HCT116 (cell line): Measurements from ENCODE around the gene EPS8. TPM values are rescaled to one million over a fixed set of nuclear protein-coding genes. Genes with fewer than 3 reads are reported as not detected.

Experiments used
- ATAC-seq: fragments of 200-7000 bp; cut with Tn5 transposase; 2 replicates; pipeline ENCODE4 v1.9.1; 2020; ENCODE audit warnings: mild to moderate bottlenecking, moderate library complexity
- BruUV-seq: library from RNA; stranded (reverse); fragments of 400-500 nt; replicated peaks from 2 replicates; lab custom pipeline; 2021; lab: Mats Ljungman, UMichigan
- CTCF ChIA-PET: fragments of 300-600 bp; sonication (Branson Sonifier 250); formaldehyde crosslinking; loops from one replicate; lab custom pipeline; 2021; ENCODE audit warnings: antibody characterized with exemption; lab: Charles Lee
- POLR2A ChIA-PET: fragments of 300-600, 350-600 bp; sonication (Branson Sonifier 250); formaldehyde crosslinking; loops from one replicate; lab custom pipeline; 2021; ENCODE audit warnings: antibody characterized with exemption; lab: Charles Lee
- RAD21 ChIA-PET, 2 experiments: fragments of 300-600 bp; sonication (Branson Sonifier 250); formaldehyde crosslinking; loops; one replicate each; lab custom pipeline; 2023; ENCODE audit warnings: low total read pairs in 2 of 2; ENCODE audit not compliant: uncharacterized antibody in 2 of 2, unreplicated experiment in 2 of 2, low non-redundant PET in 1 of 2; lab: Charles Lee
- DNase-seq: peaks from one replicate; pipeline ENCODE4 v3.0.0-alpha.2; 2010; ENCODE audit warnings: low read depth, low spot score
- H2AFZ ChIP-seq: fragments of 200-600 bp; shearing (Covaris generic), sonication (generic); 2 replicates; pipeline ENCODE4 v1.6.1; 2017; ENCODE audit warnings: low read depth, mixed run types, mixed read lengths, antibody characterized with exemption, low read length; ENCODE audit not compliant: poor library complexity, severe bottlenecking
- H3K27ac ChIP-seq: 2 replicates; pipeline ENCODE4 v1.5.1; 2012; ENCODE audit warnings: low read depth, low read length
- H3K27me3 ChIP-seq: fragments of 200-600 bp; sonication (generic); 2 replicates; pipeline ENCODE4 v1.6.1; 2016; ENCODE audit warnings: mixed run types, low read length, mixed read lengths; ENCODE audit not compliant: insufficient read depth
- H3K36me3 ChIP-seq, 2 experiments: fragments of 200-500 bp in 1 of 2; fragments of 200-600 bp in 1 of 2; sonication (Bioruptor generic) in 1 of 2; sonication (generic) in 1 of 2; 2 replicates each; pipeline versions ENCODE4 v1.5.1 to v1.6.1; 2014 to 2016; ENCODE audit warnings: low read length in 2 of 2, inconsistent platforms in 1 of 2, mixed read lengths in 1 of 2, mixed run types in 1 of 2; ENCODE audit not compliant: insufficient read depth in 2 of 2, control insufficient read depth in 1 of 2
- H3K4me1 ChIP-seq, 2 experiments: fragments of 200-600 bp in 1 of 2; sonication (generic) in 1 of 2; 2 replicates each; pipeline versions ENCODE4 v1.5.1 to v1.6.1; 2012 to 2017; ENCODE audit warnings: low read length in 2 of 2, inconsistent platforms in 1 of 2, mild to moderate bottlenecking in 1 of 2, mixed read lengths in 1 of 2, mixed run types in 1 of 2, moderate library complexity in 1 of 2; ENCODE audit not compliant: insufficient read depth in 2 of 2, control insufficient read depth in 1 of 2
- H3K4me2 ChIP-seq: fragments of 200-600 bp; sonication (generic); 2 replicates; pipeline ENCODE4 v1.6.1; 2017; ENCODE audit warnings: mixed run types, low read length, mixed read lengths
- H3K4me3 ChIP-seq, 2 experiments: fragments of 200-600 bp in 1 of 2; sonication (generic) in 1 of 2; replicated peaks in 1 of 2; 2 replicates each; pipeline ENCODE4 v1.5.1; 2011 to 2016; ENCODE audit warnings: low read length in 2 of 2, control low read depth in 1 of 2, low read depth in 1 of 2, mild to moderate bottlenecking in 1 of 2, mixed read lengths in 1 of 2, mixed run types in 1 of 2
- H3K79me2 ChIP-seq: fragments of 200-600 bp; sonication (generic); 2 replicates; pipeline ENCODE4 v1.6.1; 2017; ENCODE audit warnings: mild to moderate bottlenecking, mixed run types, low read length, moderate library complexity, mixed read lengths; ENCODE audit not compliant: insufficient read depth
- H3K9ac ChIP-seq: fragments of 200-600 bp; sonication (generic); 2 replicates; pipeline ENCODE4 v1.6.1; 2016; ENCODE audit warnings: low read length, mixed read lengths
- H3K9me2 ChIP-seq: fragments of 200-600 bp; sonication (generic), shearing (Covaris generic); 2 replicates; pipeline ENCODE4 v1.6.1; 2017; ENCODE audit warnings: mixed run types, mild to moderate bottlenecking, moderate library complexity; ENCODE audit not compliant: insufficient read depth
- H3K9me3 ChIP-seq, 2 experiments: fragments of 200-500 bp in 1 of 2; fragments of 200-600 bp in 1 of 2; sonication (Bioruptor generic) in 1 of 2; sonication (generic) in 1 of 2; 2 replicates each; pipeline ENCODE4 v1.6.1; 2014 to 2017; ENCODE audit warnings: low read length in 2 of 2, mixed read lengths in 2 of 2, inconsistent platforms in 1 of 2, low read depth in 1 of 2, mild to moderate bottlenecking in 1 of 2, mixed run types in 1 of 2, moderate library complexity in 1 of 2; ENCODE audit not compliant: control insufficient read depth in 1 of 2, insufficient read depth in 1 of 2
- H4K20me1 ChIP-seq: fragments of 200-600 bp; sonication (generic), shearing (Covaris generic); 2 replicates; pipeline ENCODE4 v1.6.1; 2017; ENCODE audit warnings: mixed run types, mild to moderate bottlenecking, moderate library complexity; ENCODE audit not compliant: insufficient read depth
- POLR2A ChIP-seq: IDR thresholded peaks from 2 replicates; pipeline ENCODE4 v1.7.0; 2011; ENCODE audit warnings: borderline replicate concordance; ENCODE audit not compliant: insufficient read depth, insufficient read length; ENCODE audit errors: extremely low read depth
- SP1 ChIP-seq: IDR thresholded peaks from 2 replicates; pipeline ENCODE4 v1.6.1; 2012; ENCODE audit warnings: low read depth
- intact Hi-C: fragments of 100-400 bp; cut with micrococcal nuclease; formaldehyde crosslinking; loops from 2 replicates; pipeline ENCODE4 v1.10.0; 2022
- total RNA-seq: library from RNA; stranded (reverse); gene quantifications from one replicate; pipeline ENCODE4 v1.2.1, GENCODE V29; 2021; ENCODE audit not compliant: unreplicated experiment
- TF ChIP-seq, protein P1 (sequence below): IDR thresholded peaks from 2 replicates; pipeline ENCODE4 v1.6.1; 2011; ENCODE audit warnings: mild to moderate bottlenecking, low read length, moderate library complexity; ENCODE audit not compliant: insufficient replicate concordance; ENCODE audit errors: extremely low read depth

EPS8 gene
- total RNA-seq, 1 experiment from 2014 or later, result 49.9 TPM

DNA sequence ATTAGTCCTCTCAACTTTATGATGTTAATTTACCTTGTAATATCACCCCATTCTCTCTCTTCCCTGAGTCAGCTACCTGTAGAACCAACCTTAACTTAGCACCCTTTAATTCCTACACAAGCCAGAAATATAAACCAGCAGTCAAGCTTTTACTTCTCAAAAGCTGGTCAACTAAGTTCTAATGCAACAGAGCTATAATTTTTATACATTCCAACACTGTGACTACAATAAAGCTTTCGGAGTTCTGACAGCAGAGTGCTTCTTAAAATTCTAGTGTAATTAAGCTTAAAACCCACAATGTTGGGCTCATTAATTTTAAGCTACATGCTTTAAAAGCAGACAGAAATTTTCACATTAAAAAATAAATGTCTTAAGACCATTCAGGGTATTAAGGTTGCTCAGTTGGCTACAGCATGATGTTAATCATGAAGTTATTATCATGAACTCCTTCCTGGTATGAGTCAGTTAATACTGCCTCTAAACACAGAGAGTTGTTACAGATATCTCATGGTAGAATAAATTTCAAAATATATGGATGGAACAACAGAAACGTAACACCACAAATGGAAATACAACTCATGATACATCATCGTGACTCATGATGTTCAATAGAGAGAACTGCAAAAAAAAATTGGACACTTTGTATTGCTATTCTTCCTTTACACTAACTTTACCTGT lies 126.7 kb downstream of the EPS8 start (continued):
- TF ChIP-seq, protein P1, sequence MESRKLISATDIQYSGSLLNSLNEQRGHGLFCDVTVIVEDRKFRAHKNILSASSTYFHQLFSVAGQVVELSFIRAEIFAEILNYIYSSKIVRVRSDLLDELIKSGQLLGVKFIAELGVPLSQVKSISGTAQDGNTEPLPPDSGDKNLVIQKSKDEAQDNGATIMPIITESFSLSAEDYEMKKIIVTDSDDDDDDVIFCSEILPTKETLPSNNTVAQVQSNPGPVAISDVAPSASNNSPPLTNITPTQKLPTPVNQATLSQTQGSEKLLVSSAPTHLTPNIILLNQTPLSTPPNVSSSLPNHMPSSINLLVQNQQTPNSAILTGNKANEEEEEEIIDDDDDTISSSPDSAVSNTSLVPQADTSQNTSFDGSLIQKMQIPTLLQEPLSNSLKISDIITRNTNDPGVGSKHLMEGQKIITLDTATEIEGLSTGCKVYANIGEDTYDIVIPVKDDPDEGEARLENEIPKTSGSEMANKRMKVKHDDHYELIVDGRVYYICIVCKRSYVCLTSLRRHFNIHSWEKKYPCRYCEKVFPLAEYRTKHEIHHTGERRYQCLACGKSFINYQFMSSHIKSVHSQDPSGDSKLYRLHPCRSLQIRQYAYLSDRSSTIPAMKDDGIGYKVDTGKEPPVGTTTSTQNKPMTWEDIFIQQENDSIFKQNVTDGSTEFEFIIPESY, result no peak
- TF ChIP-seq SP1, result peak; percentile 91

DNA sequence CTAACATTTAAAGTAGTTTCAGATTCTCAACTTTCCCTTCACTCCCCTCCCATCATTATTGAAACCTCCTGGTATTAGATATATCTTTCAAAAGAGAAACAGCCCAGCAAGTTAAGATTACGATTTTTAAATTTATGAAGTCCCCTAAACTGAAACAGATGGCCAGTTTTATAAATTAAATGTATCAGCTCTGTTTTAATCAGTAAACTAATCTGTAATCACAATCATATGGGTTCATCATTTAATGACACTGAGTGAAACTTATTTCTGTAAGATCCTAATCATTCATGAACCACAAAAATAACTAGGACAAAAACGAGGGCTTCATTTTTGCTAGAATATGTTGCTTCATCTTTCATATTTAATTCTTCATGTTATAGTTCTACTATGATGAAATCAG lies 137.8 kb downstream of the EPS8 start:
- Histone ChIP-seq H4K20me1 (no peaks in the 10 kb centered on the region), H3K9ac (no peak overlapping the region), H2AFZ (no peak overlapping the region), H3K27ac (no peak overlapping the region), H3K4me2 (no peak overlapping the region), H3K36me3 (peaks cover 11 to 22% of the 10 kb centered on the region in 2 experiments; a peak in 3 of 4 replicates), H3K4me3 (no peak overlapping the region), H3K9me3 (no peaks in the 10 kb centered on the region), H3K27me3 (no peaks in the 10 kb centered on the region), H3K9me2 (no peaks in the 10 kb centered on the region), H3K4me1 (no peaks in the 10 kb centered on the region), H3K79me2 (no peaks in the 10 kb centered on the region)
- ChIA-PET POLR2A (no interaction called here), RAD21 (no interaction called here), CTCF (no interaction called here)
- DNase-seq (no peak), ATAC-seq (no peak)
- BruUV-seq, result no TSS peak
- intact Hi-C loops, result no loop called here
- TF ChIP-seq POLR2A, result no peak
- TF ChIP-seq, all 23 proteins: peak for 0
